ENCODE results near the gene MBLAC2.

DNA sequence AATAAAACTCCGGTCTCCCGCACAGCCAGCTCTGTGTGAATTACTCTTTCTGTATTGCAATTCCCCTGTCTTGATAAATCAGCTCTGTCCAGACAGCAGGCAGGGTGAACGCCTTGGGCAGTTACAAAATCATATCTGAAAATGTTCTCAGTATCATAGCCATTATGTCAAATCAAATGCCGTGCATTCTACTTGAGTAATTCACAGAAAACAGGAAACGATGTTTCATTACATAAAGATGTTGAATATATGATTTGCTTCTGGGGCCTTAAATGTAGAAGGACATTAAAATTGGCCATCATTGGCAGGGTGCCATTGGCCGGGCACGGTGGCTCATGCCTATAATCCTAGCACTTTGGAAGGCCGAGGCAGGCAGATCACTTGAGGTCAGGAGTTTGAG lies 8.6 kb upstream of the MBLAC2 start:
- TF ChIP-seq, protein P1, sequence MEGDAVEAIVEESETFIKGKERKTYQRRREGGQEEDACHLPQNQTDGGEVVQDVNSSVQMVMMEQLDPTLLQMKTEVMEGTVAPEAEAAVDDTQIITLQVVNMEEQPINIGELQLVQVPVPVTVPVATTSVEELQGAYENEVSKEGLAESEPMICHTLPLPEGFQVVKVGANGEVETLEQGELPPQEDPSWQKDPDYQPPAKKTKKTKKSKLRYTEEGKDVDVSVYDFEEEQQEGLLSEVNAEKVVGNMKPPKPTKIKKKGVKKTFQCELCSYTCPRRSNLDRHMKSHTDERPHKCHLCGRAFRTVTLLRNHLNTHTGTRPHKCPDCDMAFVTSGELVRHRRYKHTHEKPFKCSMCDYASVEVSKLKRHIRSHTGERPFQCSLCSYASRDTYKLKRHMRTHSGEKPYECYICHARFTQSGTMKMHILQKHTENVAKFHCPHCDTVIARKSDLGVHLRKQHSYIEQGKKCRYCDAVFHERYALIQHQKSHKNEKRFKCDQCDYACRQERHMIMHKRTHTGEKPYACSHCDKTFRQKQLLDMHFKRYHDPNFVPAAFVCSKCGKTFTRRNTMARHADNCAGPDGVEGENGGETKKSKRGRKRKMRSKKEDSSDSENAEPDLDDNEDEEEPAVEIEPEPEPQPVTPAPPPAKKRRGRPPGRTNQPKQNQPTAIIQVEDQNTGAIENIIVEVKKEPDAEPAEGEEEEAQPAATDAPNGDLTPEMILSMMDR (IDR thresholded peaks at IDR 0.05): no peak
- TF ChIP-seq EP300 (IDR thresholded peaks at IDR 0.05): no peak
- TF ChIP-seq POLR2A (IDR thresholded peaks at IDR 0.05): no peak

Data from ovary (tissue), 3 donors.